ENCODE data around the gene OAT.
"Not testable (repeated sequence)": the region's sequence is repeated elsewhere in the genome, so short reads cannot be mapped to it uniquely, and the experiment has no call there.

Gene OAT

DNA sequence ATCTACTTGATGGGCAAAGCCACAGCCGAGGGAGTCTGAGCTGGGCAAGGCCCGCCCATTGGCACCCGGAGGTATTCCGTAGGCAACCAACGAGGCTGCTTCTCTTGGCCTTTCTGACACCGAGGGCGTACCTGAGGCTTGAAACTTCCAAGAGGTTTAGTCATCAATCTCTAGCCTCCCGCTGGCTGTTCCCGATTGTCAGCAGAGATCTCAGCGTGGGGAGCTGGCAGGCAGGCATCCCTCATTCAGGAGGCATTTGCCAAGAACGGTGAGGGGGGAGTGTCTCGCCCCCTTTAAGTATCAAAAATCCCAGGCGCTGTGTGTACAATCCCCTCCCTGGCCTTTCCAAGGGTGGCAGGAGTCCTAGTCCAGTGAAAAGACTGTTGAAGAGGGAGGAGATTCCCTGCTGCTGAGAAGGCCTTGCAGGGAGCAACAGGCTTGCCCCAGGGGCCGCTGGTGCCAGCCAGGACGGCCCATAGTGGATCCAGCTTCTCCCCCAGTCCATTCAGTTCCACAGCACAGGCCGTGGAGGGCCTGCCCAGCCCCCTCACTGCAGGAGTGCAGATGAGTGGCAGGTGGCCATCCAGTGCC lies 39.7 kb downstream of the OAT start:
- no peak for DNase-seq (ENCODE audit: low spot score in 2 of 2)
- Mint-ChIP-seq H3K36me3 (no peaks in the 10 kb centered on the region), H3K4me1 (no peaks in the 10 kb centered on the region), H3K27ac (no peak overlapping the region), H3K9me3 (no peaks in the 10 kb centered on the region), H3K4me3 (no peak overlapping the region)
- ATAC-seq = no peak

DNA sequence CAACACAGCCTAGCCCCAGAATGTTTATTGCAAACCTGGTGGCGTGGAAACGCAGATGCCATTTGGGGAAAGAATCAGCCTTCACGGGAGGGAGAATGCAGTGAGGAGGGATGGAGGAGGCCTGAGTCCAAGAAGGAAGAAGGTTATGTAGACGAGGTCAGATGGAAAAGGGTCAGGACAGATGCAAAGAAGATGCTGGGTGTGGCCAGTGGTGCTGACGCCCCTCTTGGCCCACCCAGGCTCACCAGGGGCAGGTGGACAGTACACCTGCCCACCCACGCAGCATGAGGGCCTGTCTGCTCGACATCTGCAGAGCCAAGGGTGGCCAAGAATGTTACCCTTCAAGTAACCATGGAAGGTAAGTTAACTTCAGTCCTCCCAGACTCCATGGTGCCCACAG lies 40.5 kb downstream of the OAT start:
- ATAC-seq (no peak), DNase-seq (ENCODE audit: low spot score in 2 of 2) (no peak)
- no peak overlapping the region for H3K4me3 Mint-ChIP-seq
- H3K36me3 Mint-ChIP-seq = no peaks in the 10 kb centered on the region
- H3K9me3 Mint-ChIP-seq = no peaks in the 10 kb centered on the region
- H3K27ac Mint-ChIP-seq = no peak overlapping the region
- no peaks in the 10 kb centered on the region for H3K4me1 Mint-ChIP-seq

DNA sequence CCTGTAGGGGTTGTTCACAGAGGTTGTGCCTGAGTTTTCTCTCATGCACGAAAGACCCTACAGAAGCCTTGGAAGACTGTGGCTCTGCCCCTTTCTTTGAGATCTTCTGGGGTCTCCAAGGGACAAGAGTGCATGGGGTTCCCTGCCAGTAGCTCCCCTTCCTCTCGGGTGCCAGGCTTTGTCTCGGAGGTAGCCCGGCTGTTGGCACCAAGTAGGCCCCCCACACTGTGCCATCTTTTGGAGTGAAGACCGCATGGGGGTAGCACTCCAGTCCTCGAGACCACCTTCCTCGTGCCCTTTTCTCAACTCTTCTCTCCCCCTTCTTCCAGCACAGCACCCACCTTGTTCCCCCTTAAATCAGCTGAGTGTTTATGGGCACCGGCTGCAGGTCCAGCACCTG lies 41.6 kb downstream of the OAT start:
- H3K9me3 Mint-ChIP-seq = no peaks in the 10 kb centered on the region
- no peaks in the 10 kb centered on the region for H3K36me3 Mint-ChIP-seq
- H3K4me3 Mint-ChIP-seq = no peak overlapping the region
- no peak overlapping the region for H3K27ac Mint-ChIP-seq
- no peak for ATAC-seq
- DNase-seq (ENCODE audit: low spot score in 2 of 2) = no peak
- no peaks in the 10 kb centered on the region for H3K4me1 Mint-ChIP-seq

DNA sequence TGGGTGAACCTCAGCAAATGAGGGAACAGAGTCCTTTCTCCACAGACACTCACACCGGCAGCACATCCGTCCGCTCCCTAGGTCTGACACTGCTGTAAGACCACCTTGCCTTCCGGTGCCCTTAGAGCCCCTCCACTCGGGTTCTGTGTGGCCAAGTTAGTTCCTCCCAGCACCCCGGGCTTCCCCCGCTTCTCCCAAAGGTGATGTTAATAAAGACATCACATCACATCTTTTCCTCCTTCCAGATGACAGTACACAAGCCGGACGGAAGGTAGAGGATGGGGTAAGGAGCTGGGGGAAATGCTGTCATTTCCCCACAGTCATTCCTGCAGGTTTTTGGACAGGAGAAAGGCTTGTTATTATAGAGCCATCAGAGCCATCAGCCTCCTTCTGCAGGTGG lies 42.3 kb downstream of the OAT start:
- Mint-ChIP-seq H3K27ac (no peak overlapping the region), H3K9me3 (no peaks in the 10 kb centered on the region), H3K4me3 (no peak overlapping the region), H3K36me3 (no peaks in the 10 kb centered on the region), H3K4me1 (no peaks in the 10 kb centered on the region)
- ATAC-seq = no peak
- DNase-seq (ENCODE audit: low spot score in 2 of 2) = no peak

DNA sequence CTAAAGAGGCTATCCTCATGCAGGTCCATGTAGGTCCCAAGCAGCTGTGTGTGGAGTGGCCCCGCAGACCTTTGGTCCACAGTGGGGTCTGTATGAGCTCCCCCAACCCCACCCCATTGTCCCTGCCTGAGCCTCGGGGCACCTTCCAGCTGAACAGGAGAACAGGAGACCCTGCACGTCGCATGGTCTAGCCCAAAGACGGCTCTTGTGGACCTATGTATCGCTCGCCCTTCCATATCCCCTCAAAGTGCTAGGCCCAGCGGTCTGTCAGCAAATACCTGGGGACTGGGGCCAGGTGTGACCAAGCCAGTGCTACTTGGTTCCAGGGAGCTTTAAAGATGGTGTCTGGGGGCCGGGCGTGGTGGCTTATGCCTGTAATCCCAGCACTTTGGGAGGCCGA lies 43.0 kb downstream of the OAT start:
- DNase-seq (ENCODE audit: low spot score in 2 of 2) = no peak
- Mint-ChIP-seq H3K27ac (no peak overlapping the region), H3K4me3 (no peak overlapping the region), H3K36me3 (no peaks in the 10 kb centered on the region), H3K4me1 (no peaks in the 10 kb centered on the region), H3K9me3 (no peaks in the 10 kb centered on the region)
- ATAC-seq = no peak

DNA sequence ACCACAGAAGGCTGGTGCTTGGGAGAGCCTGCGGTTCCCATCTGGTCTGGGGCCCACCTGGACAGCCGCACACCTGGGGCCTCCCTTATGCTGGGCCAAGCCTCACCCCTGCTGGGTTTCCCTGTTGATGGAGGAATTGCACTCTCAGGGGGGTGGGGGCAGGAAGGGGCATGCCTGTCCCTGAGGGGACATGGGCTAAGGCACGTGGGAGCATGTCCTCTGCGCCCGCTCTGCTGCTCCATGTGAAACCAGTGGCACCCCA lies 43.4 kb downstream of the OAT start:
- Mint-ChIP-seq H3K27ac (no peak overlapping the region), H3K9me3 (no peaks in the 10 kb centered on the region), H3K4me1 (no peaks in the 10 kb centered on the region), H3K4me3 (no peak overlapping the region), H3K36me3 (no peaks in the 10 kb centered on the region)
- no peak for ATAC-seq
- no peak for DNase-seq (ENCODE audit: low spot score in 2 of 2)

DNA sequence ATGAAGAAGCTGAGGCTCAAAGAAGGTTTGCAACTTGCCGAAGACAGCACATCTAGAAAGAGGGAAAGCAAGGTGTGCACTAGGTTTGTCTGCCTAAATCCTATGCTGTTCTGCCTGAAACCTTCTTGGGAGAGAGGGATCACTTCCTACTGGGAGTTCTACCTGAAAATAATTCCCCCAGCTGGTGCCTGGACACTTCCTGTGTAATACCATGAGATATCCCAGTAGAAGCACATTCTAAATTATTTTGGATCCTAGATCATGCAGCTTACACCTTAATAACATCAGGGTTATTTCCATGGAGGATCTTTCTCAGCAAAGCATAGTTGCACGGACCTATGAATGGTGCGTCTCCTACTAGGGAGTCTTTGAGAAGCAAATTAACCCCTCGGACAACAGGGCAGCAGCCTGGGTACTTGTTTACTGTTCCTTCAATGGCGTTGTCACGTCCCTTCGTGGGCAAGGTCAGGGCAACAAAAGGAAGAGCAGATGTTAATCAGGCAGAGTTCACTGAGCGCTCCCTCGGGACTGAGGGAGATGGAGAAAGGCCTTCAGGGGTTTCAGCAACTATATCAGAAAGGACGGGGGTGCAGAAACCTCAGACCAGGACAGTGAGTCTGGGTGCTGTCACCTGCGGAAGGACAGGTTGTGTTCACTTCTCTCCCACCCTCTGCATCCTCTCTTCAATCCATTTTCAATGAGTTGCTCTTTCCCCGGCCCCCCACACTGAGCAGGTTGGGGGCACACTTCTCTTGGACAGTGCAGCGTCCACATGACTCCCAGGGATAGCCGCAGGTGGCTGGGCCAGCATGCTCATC lies 44.0 kb downstream of the OAT start:
- Mint-ChIP-seq H3K36me3 (no peaks in the 10 kb centered on the region), H3K4me1 (no peaks in the 10 kb centered on the region), H3K9me3 (no peaks in the 10 kb centered on the region), H3K4me3 (no peak overlapping the region), H3K27ac (no peak overlapping the region)
- DNase-seq (ENCODE audit: low spot score in 2 of 2) (no peak), ATAC-seq (no peak)

DNA sequence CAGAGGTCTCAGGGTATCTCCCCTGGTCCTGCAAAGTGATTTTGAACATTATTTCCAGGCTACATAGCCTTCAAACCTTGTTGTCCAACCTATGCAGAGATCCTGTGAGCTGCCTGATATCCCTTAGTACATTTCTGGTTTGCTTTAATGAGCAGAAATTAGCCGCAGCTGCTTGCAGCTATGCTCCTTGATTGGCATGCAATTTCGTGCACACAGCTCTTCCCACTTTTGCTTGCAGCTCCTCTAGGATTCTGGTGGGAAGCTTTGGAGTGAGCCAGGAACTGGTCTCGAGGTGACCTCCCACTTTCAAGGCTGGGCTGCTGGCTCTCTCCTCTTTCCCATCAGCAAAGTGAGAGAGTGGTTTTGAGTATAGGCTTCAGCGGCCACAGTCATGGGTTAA lies 45.8 kb downstream of the OAT start:
- no peaks in the 10 kb centered on the region for H3K4me1 Mint-ChIP-seq
- H3K27ac Mint-ChIP-seq = no peak overlapping the region
- H3K36me3 Mint-ChIP-seq = no peaks in the 10 kb centered on the region
- no peak for ATAC-seq
- H3K9me3 Mint-ChIP-seq = no peaks in the 10 kb centered on the region
- no peak for DNase-seq (ENCODE audit: low spot score in 2 of 2)
- H3K4me3 Mint-ChIP-seq = no peak overlapping the region

DNA sequence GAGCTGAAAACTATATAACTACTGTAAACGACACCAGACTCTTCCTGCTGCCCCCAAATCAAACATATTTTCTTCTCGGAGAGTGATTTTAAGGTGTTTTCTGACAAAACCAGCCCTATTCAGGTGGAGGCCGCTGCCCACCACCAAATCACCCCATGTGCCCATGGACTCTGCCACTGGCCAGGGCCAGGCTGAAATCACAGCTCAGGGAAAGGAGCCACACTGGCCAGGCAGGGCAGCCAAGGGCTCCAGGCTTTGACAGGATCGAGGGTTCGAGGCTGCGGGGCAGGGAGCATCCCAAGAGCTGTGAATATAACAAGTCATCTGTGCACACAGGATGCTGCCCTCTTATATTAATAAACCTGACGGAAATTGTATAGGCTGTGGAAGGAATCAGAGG lies 48.3 kb downstream of the OAT start:
- Mint-ChIP-seq H3K36me3 (no peaks in the 10 kb centered on the region), H3K4me3 (no peak overlapping the region), H3K27ac (no peak overlapping the region), H3K9me3 (no peaks in the 10 kb centered on the region), H3K4me1 (peaks cover 7% of the 10 kb centered on the region)
- no peak for ATAC-seq
- no peak for DNase-seq (ENCODE audit: low spot score in 2 of 2)

DNA sequence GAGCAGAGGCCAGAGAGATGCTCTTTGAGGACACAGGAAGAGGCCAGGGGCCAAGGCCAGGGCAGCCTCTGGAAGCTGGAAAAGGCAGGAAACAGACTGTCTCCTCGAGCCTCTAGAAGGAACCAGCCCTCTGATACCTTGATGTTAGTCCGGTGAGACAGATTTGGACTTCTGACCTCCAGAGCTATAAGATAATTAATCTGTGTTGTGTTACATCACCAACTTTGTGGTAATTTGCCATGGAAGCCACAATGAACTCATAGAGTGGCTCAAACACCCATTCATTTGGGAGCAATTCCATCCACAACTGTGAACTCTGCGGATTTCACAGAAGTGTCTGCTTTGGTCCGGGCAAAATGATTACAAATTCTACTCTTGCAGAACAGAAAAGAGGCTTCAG lies 48.7 kb downstream of the OAT start:
- ATAC-seq (no peak), DNase-seq (ENCODE audit: low spot score in 2 of 2) (no peak)
- H3K9me3 Mint-ChIP-seq = no peaks in the 10 kb centered on the region
- no peak overlapping the region for H3K4me3 Mint-ChIP-seq
- H3K27ac Mint-ChIP-seq = no peak overlapping the region
- no peaks in the 10 kb centered on the region for H3K36me3 Mint-ChIP-seq
- peaks cover 7% of the 10 kb centered on the region for H3K4me1 Mint-ChIP-seq

DNA sequence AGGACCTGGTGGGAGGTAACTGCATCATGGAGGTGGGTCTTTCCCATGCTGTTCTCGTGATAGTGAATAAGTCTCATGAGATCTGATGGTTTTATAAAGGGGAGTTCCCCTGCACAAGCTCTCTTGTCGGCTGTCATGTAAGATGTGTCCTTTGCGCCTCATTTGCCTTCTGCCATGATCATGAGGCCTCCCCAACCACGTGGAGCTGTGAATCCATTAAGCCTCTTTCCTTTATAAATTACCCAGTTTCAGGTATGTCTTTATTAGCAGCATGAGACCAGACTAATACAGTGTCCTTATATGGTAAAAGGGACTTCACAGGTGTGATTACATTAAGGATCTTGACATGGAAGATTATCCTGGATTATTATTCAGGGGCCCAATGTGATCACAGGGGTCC lies 49.2 kb downstream of the OAT start:
- not testable (repeated sequence) for H3K27ac Mint-ChIP-seq; H3K4me3 Mint-ChIP-seq; DNase-seq (ENCODE audit: low spot score in 2 of 2); ATAC-seq; H3K9me3 Mint-ChIP-seq; H3K36me3 Mint-ChIP-seq; H3K4me1 Mint-ChIP-seq

DNA sequence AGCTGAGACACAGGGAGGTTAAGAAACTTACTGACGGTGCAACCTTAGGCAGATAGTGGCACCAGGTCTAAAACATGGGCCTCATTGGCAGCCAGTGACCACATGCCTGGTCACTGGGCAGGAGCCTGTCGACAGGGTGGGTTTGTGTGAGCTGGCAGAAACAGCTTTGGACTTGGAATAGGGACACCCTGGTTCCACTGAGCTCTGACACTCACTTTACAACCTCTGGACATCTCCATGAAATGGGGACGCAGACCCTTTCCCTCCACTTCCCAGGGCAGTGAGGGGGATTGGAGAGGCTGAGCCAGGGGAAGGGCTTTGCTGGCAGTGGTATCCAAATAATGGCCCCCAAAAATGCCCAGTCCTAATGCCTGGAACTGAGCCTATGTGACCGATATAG lies 49.7 kb downstream of the OAT start:
- Mint-ChIP-seq H3K4me1 (peaks cover 7% of the 10 kb centered on the region), H3K9me3 (no peaks in the 10 kb centered on the region), H3K27ac (no peak overlapping the region), H3K4me3 (no peak overlapping the region), H3K36me3 (no peaks in the 10 kb centered on the region)
- ATAC-seq (no peak), DNase-seq (ENCODE audit: low spot score in 2 of 2) (no peak)

DNA sequence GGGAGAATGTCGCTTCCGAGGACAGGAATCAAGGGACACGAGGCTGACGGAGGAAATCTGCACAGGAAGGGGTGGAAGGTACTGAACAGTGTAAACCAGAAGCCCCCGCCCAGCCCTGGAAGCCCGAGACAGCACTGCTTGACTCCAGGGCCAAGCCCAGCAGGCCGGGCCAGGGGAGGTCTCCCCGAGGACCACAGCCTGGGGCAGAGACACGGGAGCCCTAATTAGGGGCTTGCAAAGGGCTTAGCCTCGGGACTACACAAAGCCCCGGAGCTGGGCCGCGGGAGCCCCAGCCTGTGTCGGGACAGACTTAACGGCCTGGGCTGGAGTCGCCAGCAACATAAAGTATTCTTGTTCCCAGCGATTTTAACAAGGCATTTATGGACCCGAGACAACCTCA lies 50.8 kb downstream of the OAT start:
- DNase-seq (ENCODE audit: low spot score in 2 of 2) (no peak), ATAC-seq (no peak)
- Mint-ChIP-seq H3K9me3 (no peaks in the 10 kb centered on the region), H3K4me3 (no peak overlapping the region), H3K4me1 (peaks cover 7% of the 10 kb centered on the region), H3K36me3 (no peaks in the 10 kb centered on the region), H3K27ac (no peak overlapping the region)

DNA sequence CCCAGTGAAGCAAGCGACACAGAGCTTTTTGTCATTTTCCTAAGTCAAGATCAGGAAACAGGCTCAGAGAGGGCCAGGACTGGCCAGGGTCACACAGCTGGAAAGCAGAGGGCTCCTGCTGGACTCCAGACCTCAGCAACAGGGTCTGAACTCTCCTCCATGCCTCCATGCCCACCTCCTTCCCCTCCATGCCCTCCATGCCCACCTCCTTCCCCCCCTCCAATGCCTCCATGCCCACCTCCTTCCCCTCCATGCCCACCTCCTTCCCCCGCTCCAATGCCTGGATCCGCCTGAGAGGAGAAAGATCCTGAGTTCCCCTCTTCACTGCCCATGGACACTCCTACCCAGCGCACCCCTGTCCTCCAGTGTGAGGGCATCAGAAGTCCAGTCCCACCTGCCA lies 51.3 kb downstream of the OAT start:
- Mint-ChIP-seq H3K36me3 (no peaks in the 10 kb centered on the region), H3K4me3 (no peak overlapping the region), H3K27ac (no peak overlapping the region), H3K9me3 (no peaks in the 10 kb centered on the region), H3K4me1 (peaks cover 7% of the 10 kb centered on the region)
- no peak for DNase-seq (ENCODE audit: low spot score in 2 of 2)
- no peak for ATAC-seq

DNA sequence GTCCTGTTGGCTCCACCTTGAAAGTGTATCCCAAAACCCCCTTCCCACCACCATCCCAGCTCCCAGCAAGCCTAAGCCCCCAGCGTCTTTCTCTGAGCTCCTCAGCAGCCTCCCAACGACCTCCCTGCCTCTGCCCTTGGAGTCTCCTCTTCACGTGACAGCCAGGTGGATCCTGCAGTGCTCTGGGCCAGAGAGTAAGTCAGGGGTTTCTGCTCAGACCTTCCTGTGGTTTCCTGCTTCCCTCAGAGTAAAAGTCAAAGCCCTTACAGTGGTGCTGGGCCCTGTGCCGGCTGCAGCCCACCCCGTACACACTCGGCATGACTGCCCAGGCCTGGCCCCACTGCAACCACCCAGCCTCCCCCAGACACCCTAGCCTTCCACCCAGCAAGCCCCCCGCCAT lies 51.9 kb downstream of the OAT start:
- ATAC-seq (no peak), DNase-seq (ENCODE audit: low spot score in 2 of 2) (no peak)
- Mint-ChIP-seq H3K27ac (no peak overlapping the region), H3K4me1 (peaks cover 7% of the 10 kb centered on the region), H3K4me3 (no peak overlapping the region), H3K9me3 (no peaks in the 10 kb centered on the region), H3K36me3 (no peaks in the 10 kb centered on the region)

DNA sequence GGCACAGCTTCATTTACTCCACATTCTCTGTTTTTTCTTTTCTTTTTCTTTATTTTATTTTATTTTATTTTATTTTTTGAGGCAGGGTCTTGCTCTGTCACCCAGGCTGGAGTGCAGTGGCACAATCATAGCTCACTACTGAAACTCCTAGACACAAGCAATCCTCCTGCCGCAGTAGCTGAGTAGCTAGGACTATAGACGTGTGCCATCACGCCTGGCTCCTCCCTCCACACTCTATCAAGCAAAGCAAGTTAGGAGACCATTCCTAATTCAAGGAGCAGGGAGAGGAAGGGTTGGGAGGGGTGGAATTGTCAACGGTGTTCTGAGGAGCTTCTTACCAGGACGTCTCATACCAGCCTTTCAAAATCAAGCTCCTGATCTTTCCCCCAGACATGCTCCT lies 52.4 kb downstream of the OAT start:
- DNase-seq (ENCODE audit: low spot score in 2 of 2) = no peak
- ATAC-seq = no peak

DNA sequence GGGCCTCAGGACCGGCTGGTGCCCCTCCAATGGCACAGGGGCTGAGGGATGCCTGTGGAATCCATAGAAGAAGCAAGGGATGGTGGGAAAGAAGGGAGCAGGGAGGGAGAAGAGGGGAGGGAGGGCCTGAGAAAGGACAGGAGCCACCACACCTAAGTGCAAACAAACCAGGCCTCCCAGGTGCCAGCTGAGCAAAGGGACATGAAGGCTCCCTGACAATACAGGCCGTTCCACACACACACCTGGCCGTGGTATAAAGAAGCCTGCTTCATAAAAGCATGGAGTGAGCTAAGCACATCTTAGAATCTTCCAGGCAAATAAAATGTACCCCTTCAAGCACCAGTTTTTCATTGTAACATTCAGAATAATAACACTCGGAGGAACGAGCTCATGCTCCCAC lies 54.0 kb downstream of the OAT start:
- Mint-ChIP-seq H3K27ac (no peak overlapping the region), H3K9me3 (peaks cover 1% of the 10 kb centered on the region), H3K36me3 (no peaks in the 10 kb centered on the region), H3K4me1 (peaks cover 7% of the 10 kb centered on the region), H3K4me3 (no peak overlapping the region)
- DNase-seq (ENCODE audit: low spot score in 2 of 2) (no peak), ATAC-seq (no peak)

More for the DNA sequence above, 52.4 kb downstream of the OAT start:
- H3K4me1 Mint-ChIP-seq = peaks cover 7% of the 10 kb centered on the region
- no peaks in the 10 kb centered on the region for H3K9me3 Mint-ChIP-seq
- H3K36me3 Mint-ChIP-seq = no peaks in the 10 kb centered on the region
- no peak overlapping the region for H3K27ac Mint-ChIP-seq
- no peak overlapping the region for H3K4me3 Mint-ChIP-seq

Measured in stimulated activated effector memory CD8-positive, alpha-beta T cell treated with anti-CD3 and anti-CD28 coated beads, Interleukin-12 subunit alpha, Interleukin-12 subunit beta, amount 100 ng/mL, for 72 hours (primary cell).